NOMO-1 (cell line): ENCODE data around the gene ATP6V0D1.

Experiments used
- DNase-seq, 2 experiments: peaks; one replicate each; lab custom pipeline; 2025; ENCODE audit not compliant: unreplicated experiment in 2 of 2; lab: John Stamatoyannopoulos, UW

Gene ATP6V0D1

DNA sequence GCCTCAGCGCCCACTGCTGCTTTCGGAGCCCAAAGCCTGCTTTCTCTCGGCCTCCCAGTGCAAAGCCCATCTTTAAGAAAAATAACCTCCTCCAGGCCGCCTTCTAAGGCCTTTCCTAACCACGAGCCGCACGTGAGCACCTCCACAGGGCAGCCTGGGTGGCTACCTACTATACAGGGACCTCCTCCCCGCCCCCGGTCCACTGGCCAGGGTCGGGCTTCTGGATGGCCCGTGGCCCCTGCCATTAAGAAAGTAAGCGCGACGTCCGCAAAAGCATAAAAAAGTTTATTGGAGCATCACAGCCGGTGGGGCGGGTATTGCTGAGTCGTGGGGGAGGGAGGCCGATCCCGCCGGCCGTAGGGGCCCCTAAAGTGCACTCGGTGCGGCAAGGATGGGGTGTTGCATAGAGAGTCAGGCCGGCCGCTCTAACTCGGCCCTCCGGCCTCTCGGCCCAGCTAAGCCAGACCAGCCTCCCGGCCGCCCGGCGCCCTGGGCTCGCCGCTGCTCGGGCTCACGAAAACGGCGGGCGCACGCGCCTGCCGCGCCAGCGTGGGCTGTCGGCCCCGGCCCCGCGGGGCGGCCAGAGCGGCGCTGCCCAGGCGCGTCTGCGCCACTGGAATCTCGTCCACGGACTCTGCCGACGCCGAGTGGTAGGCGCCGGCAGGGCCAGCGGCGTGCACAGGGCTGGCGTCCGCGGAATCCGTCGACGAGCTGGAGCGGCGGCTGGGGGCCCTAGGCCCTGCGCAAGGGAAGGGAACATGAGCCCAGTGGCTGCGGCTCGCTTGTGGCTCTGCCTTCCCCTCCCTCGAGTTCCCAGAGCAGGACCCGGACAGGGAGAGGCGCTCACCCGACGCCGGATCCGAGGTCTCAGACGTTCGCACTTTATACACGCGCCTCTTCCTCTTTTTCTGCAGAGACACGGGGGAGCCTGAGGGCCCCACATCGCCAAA, 86.5 kb downstream of the ATP6V0D1 start:
- DNase-seq, result peak; percentile 72 to 78

DNA sequence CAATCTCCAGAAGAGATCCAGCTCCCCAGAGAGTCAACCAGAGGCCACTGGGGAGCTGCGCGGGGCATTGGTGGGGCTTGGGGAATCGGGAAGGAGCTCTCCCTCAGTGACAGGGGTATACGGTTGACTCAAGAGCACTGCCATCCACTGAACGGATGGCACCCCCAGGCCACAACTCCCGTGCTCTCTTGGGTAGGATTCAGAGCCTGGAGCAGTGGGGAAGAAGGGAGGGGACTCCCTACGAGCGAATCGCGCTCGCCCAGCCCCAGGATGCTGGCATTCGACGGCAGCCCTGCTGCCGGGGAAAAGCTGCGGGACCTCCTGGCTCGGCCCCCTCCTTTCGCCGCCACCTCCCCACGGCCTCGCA, 87.2 kb downstream of the ATP6V0D1 start:
- DNase-seq, result no peak

DNA sequence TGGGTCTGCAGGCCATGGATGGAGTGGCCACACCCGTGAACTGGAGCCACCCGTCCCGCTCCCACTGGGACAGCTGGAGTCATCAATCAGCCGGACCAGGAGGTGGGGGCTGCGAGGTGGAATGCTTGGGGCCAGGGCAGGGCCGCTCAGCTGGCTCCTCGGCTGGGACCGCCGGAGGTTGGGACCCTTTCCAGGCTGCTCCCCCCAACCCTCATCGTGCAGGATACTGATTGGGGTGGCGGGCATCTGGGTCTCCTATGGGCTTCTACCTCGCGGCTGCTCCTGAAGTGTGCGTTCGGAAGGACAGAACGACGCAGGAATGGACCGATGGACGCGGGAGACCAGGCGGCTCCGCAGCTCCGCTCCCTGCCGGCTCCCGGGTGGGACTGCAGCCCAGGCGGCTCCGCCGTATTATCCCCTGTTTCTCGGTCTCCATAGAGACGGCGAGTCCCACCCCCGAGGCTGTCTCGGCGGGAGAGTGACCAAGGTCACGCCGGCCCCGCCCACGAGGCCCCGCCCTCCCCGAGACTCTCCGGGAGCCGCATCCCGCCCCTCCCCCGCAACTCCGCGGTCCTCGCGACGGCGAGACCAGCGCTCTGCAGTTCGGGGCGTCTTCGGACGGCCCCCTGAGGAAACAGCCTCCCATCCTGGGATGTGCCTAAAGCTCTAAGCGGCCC, 87.7 kb downstream of the ATP6V0D1 start, which contains the start of gene TPPP3:
Gene TPPP3, minus strand, starts transcription at position 388 of the 677 bp plus-strand sequence. CDS start 2,387 bp downstream, outside the sequence.
- DNase-seq, result peak in 1 of 2 experiments; percentile 4

DNA sequence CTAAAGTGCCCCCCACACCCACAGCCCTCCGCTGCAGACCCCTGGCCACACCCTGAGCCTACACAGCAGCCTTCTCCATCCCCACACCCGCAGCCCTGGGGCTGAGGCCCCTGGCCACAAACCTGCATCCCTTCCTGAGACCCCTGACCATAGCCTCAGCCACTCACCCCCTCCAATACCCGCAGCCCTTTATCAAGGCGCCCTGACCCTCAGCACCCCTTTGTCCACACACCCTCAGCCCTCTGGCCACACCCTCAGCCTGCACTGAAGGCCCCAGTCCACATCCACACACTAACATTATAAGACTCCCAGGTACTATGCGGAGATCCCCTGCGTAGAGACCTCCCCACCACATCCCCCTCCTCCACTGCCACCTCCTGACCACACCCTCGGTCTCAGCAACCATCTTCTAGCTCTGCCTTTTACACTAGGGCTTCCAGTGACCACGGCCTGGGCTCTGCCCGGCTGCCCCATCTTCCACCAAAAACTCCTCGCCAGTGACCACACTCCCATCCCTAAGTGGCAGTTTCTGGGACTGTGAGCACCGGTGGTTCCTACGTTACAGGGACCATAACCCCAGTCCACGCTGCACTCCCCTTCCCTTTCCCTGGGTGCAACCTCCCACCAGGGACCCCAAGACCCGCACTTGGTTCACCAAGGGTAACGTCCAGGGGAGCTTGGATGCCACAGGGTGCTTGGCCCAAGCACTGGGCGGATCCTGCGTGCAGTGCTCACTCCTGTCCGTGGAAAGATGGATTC, 88.5 kb downstream of the ATP6V0D1 start:
- no peak for DNase-seq

DNA sequence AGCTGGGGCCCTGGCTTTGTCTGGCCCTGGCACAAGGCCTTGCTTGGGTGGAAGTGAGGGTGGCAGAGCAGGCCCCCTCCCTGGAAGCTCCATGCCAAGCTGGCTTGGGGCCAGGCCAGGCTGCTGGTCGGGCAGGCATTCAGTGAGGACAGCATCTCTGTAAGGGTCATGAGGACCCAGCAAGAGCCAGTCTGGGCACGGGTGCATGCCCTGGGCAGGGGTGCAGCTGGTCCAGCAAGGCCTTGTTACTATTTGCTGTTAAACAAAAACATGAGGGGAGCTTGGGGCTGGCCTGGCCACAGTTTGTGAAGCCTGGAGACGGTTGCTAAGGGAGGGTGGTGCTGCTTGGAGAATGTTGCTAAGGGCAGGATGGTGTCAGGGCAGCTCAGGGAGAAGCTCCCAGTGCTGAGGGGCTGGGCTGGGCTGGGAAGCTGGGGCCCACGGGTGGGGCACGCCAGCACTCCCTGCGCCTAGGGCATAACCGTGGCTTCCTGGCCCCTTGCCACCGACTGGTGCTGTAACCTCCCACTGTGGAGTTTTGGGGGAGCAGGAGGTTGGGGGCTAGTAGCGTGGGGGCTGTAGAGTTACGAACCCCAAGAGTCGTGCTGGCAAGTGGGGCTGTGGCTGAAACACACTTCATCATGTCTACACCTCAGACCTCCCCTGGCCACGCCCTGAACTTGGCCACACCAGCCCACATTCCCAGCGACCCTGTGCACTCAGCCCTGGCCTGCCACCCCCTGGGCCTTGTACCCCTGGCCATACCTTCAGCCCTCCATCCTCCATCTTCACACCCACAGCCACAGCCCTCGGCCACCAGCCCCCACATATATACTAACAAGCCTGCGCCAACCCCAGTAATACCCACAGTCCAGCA, 89.3 kb downstream of the ATP6V0D1 start:
- DNase-seq, result no peak

DNA sequence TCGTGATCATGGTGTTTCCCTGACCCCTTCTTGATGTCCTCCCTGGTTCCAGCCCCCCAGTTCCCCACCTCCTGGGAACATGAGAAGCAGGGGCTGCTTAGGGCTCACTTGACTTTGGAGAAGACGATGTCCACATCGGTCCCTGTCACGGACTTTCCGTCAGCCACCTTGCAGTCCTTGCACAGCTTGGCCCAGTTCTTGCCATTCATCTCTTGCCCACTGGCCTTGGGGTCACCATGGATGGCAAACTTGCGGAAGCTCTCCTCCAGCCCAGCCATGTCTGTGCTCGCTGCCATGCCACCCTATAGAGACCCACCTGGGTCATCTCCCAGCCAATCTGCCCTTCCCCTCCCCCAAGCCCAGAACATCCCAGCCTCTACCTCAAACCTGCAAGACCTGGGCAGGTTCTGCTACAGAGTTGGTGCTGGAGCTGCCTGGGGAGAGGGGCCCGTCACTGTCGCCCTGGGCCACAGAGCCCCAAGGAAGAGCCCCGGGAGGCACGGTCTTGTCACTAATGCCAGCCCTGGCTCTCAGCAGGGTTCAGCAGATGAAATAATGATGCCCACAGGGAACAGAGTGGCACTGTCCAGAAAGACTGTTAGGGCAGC, 90.0 kb downstream of the ATP6V0D1 start:
- DNase-seq, result no peak

DNA sequence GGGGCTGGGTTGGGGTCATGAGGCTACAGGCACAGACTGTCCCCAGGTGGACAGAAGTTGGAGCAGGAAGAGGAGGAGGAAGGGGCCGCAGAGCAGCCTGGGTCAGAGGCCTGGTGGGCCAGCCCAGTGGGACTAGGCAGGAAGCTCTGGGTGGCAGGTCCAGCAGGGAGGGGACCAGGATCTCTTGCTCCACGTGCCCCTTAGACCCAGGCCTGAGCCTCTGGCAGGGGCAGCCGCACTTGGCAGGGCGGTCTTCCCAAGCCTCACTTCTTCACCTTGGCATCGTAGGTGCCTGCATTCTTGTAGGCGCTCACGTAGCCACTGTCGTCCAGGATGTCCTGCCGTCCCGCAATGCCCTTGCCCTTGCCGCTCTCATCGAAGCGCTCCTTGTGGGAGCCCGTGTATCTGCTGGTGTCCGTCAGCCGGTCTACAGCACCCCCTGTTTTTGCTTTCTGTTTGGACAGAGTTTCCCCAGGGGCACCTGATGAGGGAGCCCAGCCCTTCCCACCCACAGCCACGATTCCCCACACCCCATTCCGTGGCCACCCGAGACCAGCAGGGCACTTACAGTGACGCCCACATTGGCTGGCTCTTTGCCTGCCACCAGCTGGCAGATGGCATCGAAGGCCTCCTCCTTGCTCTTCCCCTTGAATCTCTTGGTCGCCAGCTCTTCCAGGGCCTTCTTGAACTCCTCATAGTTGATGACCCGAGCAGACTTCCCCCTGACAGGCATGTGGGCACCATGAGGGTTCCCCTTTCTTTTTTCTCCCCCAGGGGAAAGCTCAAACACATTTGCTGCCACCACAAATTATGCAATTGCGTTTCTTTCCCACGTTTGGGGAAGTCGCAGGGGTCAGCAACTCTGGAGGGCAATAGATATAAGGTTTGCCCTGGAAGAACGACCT, 90.8 kb downstream of the ATP6V0D1 start:
- peak; percentile 90 to 92 for DNase-seq

DNA sequence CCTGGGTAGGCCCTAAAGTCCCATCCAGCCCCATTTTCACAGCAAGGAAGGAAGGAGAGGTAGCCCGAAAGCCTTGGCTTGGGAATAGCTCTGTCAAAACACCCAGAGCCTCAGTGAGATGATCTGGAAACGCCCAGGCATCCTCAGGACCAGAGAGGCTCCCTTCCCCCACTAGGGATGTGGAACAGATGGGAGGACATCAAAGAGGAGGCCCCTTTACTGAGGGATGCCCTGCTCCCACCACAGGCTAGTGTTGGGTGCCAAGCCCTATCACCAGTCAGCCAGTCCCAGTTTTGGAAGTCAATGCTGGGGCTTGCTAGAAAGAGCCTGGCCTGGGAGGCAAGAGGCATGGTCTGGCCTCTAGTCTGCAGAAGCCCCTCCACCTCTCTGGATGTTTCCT, 92.4 kb downstream of the ATP6V0D1 start:
- no peak for DNase-seq

DNA sequence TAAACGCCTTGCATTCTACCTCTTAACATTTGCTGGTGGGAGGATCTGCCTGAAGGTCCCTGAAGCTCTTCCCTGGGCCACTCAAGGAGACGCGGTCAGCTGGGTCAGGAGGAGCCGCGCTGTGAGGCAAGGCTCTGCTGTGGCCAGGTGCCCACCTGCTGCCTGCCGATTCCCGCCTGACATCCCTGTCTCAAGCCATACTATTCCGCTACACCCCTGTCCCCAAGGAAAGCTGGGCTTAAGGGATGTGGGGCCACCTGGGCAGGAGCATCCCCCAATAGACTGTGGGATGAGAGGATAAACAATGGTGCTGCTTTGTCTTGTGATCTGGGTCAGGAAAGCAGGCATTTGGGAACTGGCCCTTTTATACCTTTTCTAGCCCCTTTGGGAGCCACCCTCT, 92.8 kb downstream of the ATP6V0D1 start:
- DNase-seq, result no peak
